Measurements from ENCODE around the gene YOD1. TPM values are rescaled to one million over a fixed set of nuclear protein-coding genes. Genes with fewer than 3 reads are reported as not detected.
"Not testable (repeated sequence)": the region's sequence is repeated elsewhere in the genome, so short reads cannot be mapped to it uniquely, and the experiment has no call there.

Gene YOD1
- total RNA-seq, 1 experiment from 2014 or later: 3.8 TPM

DNA sequence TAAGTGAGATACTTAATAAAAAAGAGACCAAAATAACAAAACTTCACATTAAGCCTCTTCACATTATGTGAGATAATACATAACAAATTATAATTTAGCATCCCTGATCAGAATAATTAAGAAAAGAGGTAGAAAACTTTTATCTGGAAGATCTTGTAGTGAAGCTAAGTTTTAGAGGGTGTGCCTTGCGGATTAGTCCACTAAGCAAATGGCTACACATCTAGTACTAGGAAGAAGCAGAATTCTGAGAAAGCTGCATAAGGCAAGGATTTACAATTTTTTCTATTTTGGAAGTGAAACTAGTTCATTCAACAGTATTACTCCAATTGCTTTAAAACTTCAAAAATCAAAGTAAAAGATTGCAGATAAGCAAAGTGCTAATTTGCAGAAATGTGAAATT is 3.5 kb downstream of the YOD1 start:
- H3K36me3 ChIP-seq: no peaks in the 10 kb centered on the region
- no peaks in the 10 kb centered on the region for H3K9me3 ChIP-seq (replicated peaks)
- no peaks in the 10 kb centered on the region for H3K4me1 ChIP-seq
- H3K27me3 ChIP-seq: no peaks in the 10 kb centered on the region
- no peak for DNase-seq
- no peak overlapping the region for H3K4me3 ChIP-seq
- H3K27ac ChIP-seq: no peak overlapping the region

DNA sequence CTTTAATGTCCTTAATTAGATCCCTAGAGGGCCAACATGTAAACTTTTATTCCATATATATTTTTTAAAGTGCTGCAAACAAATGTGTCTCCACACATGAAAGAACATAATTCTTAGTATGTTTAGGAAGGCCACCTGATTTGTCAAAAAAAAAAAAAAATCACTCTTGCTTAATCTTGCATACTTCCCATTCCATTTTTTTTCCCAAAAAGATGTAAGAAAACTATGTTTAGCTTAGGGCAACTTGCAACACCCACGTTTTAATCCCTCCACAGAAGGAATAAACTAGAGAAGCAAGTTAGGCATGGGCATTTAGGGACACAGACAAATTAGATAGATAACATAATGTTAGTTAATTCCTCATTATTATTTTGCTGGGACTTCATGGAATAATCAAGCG is 5.6 kb downstream of the YOD1 start:
- no peaks in the 10 kb centered on the region for H3K36me3 ChIP-seq

DNA sequence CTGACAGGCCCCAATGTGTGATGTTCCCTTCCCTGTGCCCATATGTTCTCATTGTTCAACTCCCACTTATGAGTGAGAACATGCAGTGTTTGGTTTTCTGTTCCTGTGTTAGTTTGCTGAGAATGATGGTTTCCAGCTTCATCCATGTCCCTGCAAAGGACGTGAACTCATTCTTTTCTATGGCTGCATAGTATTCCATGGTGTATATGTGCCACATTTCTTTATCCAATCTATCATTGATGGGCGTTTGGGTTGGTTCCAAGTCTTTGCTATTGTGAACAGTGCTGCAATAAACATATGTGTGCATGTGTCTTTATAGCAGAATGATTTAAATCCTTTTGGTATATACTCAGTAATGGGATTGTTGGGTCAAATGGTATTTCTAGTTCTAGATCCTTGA is 9.6 kb downstream of the YOD1 start:
- not testable (repeated sequence) for H3K27ac ChIP-seq, H3K4me3 ChIP-seq, H3K27me3 ChIP-seq

More for the DNA sequence above, 5.6 kb downstream of the YOD1 start:
- no peak for DNase-seq
- Histone ChIP-seq H3K27me3 (no peaks in the 10 kb centered on the region), H3K4me3 (no peak overlapping the region), H3K9me3 (replicated peaks) (no peaks in the 10 kb centered on the region), H3K4me1 (no peaks in the 10 kb centered on the region), H3K27ac (no peak overlapping the region)

DNA sequence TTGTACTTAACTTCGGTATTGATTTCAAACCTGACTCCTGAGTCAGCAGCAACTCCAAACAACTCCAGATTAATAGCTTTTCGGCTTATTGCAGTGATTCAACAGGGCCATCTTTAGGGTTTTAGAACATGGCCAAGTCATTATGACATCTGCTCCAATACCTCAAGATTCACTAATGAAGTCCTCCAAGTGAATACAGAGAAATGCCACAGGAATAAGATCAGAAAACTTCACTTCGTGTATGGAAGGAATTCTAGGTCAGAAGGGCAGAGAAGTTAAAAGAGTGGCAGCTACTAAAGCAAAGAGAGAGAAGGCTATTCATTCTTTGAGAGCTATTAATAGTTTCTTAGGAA is 10.9 kb downstream of the YOD1 start:
- H3K4me3 ChIP-seq: no peak overlapping the region
- no peaks in the 10 kb centered on the region for H3K9me3 ChIP-seq (replicated peaks)
- DNase-seq: no peak
- H3K27me3 ChIP-seq: no peaks in the 10 kb centered on the region
- H3K27ac ChIP-seq: no peak overlapping the region
- H3K4me1 ChIP-seq: no peaks in the 10 kb centered on the region
- no peaks in the 10 kb centered on the region for H3K36me3 ChIP-seq

More for the DNA sequence above, 9.6 kb downstream of the YOD1 start:
- DNase-seq; H3K36me3 ChIP-seq; H3K9me3 ChIP-seq (replicated peaks); H3K4me1 ChIP-seq: not testable (repeated sequence)

DNA sequence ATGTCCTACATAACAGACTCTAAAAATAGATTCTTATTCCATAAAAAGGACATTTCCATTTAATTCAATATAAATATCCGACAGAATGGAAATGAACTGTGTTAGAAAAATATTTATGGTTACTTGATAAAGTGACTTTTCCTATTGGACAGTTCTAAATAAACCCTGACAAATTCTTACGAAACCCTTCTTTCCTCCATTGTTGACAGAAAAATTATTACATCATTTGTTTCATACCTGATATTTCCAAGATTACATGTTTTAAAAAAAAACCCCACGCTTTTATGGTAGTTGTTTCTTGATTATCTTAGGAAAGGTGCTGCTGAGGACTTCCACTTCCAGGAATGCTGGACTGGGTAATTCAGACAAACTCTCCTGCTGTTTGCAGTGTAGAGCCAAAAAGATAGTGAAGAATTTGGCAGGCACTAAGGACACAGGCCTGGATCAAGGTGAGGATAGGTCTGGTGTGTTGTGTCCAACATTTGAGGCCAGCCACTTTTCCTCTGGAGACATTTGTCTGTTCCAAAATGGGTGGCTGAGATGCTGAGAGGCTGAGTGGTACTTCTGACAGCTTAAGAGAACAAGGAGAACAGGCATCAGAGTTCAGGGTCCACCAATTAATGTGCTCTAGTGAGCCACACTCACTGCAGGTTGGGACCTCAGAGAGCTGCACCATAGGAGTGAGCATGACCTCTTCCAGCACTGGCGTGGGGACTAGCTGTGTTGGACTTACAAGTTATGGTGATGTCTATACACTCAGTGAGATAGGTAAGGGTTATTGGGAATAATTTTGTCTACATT is 11.4 kb downstream of the YOD1 start:
- no peak for DNase-seq
- H3K4me1 ChIP-seq: no peaks in the 10 kb centered on the region
- H3K27me3 ChIP-seq: no peaks in the 10 kb centered on the region
- H3K4me3 ChIP-seq: no peak overlapping the region
- H3K9me3 ChIP-seq (replicated peaks): no peaks in the 10 kb centered on the region
- H3K27ac ChIP-seq: no peak overlapping the region
- no peaks in the 10 kb centered on the region for H3K36me3 ChIP-seq

DNA sequence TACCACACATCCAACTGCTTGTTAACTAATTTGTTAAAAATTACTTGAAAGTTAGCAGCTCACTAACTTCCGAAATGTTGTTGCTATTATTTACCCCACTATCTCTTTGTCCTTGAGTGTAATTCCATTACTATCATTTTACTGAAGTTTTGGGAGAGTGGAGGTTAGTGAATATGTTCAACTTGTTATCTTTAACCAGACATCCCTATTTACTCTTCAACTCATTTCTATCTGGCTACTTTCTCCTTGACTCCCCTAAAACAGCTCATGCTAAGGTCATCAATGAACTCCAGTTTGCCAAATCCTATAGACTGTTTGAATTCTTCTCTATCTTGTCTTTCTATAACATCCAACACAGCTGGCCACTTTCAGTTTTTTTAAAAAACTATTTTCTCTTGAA is 14.1 kb downstream of the YOD1 start:
- no peaks in the 10 kb centered on the region for H3K9me3 ChIP-seq (replicated peaks)
- H3K4me3 ChIP-seq: no peak overlapping the region
- H3K27ac ChIP-seq: no peak overlapping the region
- no peaks in the 10 kb centered on the region for H3K4me1 ChIP-seq
- no peak for DNase-seq
- no peaks in the 10 kb centered on the region for H3K36me3 ChIP-seq
- no peaks in the 10 kb centered on the region for H3K27me3 ChIP-seq

DNA sequence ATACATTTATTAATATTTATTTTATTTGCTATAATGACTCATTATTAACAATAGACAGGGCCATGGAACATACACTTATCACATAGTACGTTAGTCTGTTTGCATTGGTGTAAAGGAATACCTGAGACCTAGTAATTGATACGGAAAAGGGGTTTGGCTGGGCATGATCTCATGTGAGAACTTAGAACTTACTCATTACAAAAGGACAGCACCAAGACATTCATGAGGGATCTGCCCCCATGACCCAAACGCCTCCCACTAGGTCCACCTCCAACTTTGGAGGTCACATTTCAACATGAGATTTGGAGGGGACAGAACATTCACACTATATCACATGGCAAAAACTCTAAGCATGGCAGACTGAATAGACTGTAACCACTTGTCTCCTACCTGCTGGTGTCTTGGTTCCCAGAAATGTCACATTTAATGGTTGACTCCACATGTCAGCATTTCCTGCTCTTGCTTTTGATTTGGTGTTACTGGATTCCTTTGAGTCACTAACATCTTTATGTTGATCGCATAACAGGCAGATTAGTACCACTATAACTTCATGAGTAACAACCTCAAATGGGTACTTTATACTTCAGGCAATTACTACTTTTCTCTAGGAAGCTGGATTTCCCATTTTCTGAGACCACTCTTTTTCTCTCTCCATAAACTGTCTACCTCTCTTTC is 15.0 kb downstream of the YOD1 start:
- Histone ChIP-seq H3K4me1 (no peaks in the 10 kb centered on the region), H3K36me3 (no peaks in the 10 kb centered on the region), H3K27ac (no peak overlapping the region), H3K27me3 (no peaks in the 10 kb centered on the region), H3K4me3 (no peak overlapping the region), H3K9me3 (replicated peaks) (no peaks in the 10 kb centered on the region)
- no peak for DNase-seq

DNA sequence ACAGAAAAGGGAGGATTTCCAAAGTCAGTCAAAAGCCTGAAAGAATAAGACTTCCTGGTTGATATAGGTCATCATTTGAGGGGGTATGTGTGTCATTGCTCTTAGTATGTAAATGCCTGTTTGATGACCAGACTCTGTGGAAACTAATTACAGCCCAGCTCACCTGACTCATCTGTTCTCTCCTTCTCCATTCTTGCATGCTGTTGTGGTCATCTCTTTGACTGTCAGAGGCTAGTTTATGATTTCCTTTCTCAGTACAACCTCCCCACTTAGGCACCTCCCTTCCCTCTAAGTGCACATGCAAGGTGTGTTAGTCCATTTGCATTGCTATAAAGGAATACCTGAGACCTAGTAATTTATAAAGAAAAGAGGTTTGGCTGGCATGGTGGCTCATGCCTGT is 16.0 kb downstream of the YOD1 start:
- Histone ChIP-seq H3K36me3 (no peaks in the 10 kb centered on the region), H3K9me3 (replicated peaks) (no peaks in the 10 kb centered on the region), H3K4me1 (no peaks in the 10 kb centered on the region), H3K27me3 (no peaks in the 10 kb centered on the region), H3K27ac (no peak overlapping the region), H3K4me3 (no peak overlapping the region)
- DNase-seq: no peak

DNA sequence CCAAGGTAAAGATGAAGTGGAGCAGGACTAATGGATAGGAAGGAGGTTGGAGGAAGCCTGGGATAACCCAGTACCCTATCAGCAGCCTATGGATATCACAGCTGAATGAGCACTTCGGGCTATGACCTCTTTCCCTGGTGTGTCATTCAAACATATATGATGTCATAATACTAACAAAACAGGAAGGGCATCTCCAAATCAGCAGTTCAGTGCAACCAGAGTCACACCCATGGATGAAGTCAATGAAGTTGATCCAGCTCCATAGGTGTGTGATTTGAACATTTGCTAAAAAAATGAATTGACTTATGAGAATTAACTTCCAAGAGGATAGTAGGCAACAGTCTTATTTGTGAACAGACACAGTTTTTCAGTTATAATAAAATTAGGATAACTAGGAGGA is 16.8 kb downstream of the YOD1 start:
- Histone ChIP-seq H3K4me1 (no peaks in the 10 kb centered on the region), H3K4me3 (no peak overlapping the region), H3K36me3 (no peaks in the 10 kb centered on the region), H3K9me3 (replicated peaks) (no peaks in the 10 kb centered on the region), H3K27me3 (no peaks in the 10 kb centered on the region), H3K27ac (no peak overlapping the region)
- DNase-seq: no peak

DNA sequence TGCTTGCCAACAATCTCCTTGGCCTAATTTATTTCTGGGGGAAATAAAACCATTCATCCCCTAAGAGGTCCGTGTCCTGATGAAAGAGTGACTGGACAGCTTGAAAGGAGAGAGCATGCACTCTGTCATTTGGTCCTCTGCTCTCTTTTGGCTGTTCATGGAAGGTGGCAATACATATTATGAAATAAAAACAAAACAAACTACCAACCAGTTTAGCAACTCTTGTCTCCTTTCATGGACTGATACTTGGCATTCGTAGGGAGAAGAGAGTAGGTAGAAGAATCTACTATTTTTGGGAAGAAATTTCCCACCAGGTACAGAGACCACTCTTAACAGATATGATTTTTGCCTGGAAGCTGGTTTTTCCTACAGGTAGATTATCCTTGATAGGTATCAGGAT is 17.7 kb downstream of the YOD1 start:
- DNase-seq: no peak
- no peaks in the 10 kb centered on the region for H3K9me3 ChIP-seq (replicated peaks)
- H3K4me1 ChIP-seq: no peaks in the 10 kb centered on the region
- no peaks in the 10 kb centered on the region for H3K36me3 ChIP-seq
- no peaks in the 10 kb centered on the region for H3K27me3 ChIP-seq
- no peak overlapping the region for H3K4me3 ChIP-seq
- H3K27ac ChIP-seq: no peak overlapping the region

DNA sequence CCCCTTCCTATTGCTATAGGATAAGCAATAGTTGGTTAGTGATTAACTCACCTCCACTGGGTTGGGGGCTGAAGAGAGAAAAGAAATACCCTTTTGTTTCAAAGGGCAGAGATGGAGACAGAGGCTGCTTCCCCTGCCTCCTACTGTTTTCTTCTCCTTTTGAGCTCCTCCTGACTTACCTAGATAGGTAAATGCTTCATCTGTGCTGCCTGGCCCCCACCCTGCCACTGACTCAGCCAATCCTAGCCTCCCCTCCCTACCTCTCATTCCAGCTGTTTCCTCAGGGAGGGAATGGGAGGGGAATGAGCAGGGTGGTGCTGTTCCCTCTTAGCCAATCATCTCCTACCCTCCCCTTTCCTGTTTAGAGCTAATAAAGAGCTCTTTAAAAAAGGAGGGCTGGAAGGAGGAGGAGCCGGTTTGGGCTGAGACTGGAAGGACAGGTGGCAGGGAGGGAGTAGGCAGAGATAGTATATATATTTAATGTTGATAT is 18.4 kb downstream of the YOD1 start, which contains the start of gene C1orf116:
C1orf116 (minus strand) TSS at position 229 of the 490 bp plus-strand sequence. CDS start 5,158 bp downstream, outside the sequence.
- DNase-seq: peak in 1 of 2 experiments; percentile 45
- H3K4me1 ChIP-seq: no peaks in the 10 kb centered on the region
- H3K4me3 ChIP-seq: no peak within 1 kb of the TSS
- no peaks in the 10 kb centered on the region for H3K27me3 ChIP-seq
- H3K9me3 ChIP-seq (replicated peaks): no peaks in the 10 kb centered on the region
- no peak within 1 kb of the TSS for H3K27ac ChIP-seq
- H3K36me3 ChIP-seq: no peaks in the 10 kb centered on the region

DNA sequence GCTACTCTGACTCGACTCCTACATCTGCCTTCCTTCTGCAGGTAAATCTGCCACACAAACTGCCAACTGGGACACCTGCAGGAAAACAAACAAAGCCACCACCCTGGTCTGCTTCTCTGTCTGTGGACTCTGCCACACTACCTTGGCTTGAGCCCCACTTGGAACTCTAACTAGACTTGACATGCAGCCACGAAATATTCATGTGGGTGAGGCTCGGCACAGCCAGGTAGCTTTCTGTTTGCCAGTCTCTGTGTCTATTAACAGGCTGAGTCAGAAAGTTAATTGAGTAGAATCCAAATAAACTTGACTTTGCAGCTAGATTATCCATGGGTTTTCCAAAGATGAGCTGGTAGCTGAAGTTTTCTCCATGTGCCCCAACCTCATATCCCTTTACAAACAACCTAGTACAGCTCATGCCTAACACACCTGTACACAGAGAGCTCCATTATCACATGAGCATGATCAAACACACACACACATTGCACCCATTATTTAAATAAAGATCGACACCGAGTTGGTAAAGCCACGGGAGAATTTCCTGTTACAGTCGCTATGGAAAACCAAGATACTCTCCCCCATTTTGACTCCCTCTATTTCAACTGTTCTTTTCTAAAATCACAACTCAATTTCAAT is 19.3 kb downstream of the YOD1 start:
- no peaks in the 10 kb centered on the region for H3K36me3 ChIP-seq
- no peak for DNase-seq
- H3K4me1 ChIP-seq: no peaks in the 10 kb centered on the region
- H3K27ac ChIP-seq: no peak overlapping the region
- no peak overlapping the region for H3K4me3 ChIP-seq
- H3K9me3 ChIP-seq (replicated peaks): no peaks in the 10 kb centered on the region
- H3K27me3 ChIP-seq: no peaks in the 10 kb centered on the region

DNA sequence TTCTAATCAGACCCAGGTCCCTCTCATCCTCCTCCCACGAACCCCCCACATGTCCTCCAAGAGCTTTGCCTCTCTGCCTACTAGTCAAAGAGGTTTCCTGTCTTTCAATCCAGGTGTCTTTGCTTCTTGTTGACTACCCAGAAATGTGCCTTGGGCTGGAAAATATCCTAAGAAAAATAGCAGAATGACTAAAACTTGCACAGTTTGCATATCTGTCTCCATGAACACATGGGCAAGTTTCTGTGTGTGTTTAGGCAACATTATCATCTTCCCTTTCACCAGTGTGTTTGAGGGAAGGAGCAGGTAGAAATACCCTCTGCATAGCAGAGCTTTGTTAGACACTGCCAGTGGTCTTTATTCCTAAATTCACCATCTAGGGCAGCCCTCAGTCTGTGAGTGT is 20.0 kb downstream of the YOD1 start:
- no peak overlapping the region for H3K27ac ChIP-seq
- no peaks in the 10 kb centered on the region for H3K36me3 ChIP-seq
- H3K4me3 ChIP-seq: no peak overlapping the region
- no peaks in the 10 kb centered on the region for H3K9me3 ChIP-seq (replicated peaks)
- no peaks in the 10 kb centered on the region for H3K4me1 ChIP-seq
- DNase-seq: no peak
- no peaks in the 10 kb centered on the region for H3K27me3 ChIP-seq

DNA sequence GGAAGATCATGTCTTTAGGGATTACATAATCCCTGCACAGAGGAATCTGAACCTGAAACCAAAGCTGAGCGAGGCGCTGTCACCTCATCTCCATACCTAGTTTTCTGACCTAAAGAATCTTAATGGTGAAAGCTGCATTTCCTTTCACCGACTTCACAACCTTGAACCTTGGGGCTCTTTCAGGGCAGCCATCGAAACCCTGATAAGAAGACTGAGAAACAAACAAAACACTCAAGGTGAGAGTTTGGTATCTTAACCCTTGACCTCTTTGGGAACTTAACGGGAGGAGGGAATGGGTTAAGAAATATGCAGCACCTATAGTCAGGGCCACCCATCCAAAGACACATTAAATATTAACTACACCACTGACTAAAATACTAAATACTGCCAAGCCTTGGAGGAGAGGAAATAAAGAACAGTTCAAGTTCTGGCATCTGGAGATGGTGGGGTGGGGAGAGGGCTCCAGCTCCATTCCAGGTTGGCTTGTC is 20.4 kb downstream of the YOD1 start:
- Histone ChIP-seq H3K9me3 (replicated peaks) (no peaks in the 10 kb centered on the region), H3K27me3 (no peaks in the 10 kb centered on the region), H3K4me3 (no peak overlapping the region), H3K4me1 (no peaks in the 10 kb centered on the region), H3K36me3 (no peaks in the 10 kb centered on the region), H3K27ac (no peak overlapping the region)
- DNase-seq: no peak

Data from SJCRH30 (cell line).